ENCODE measurements around the gene FABP3. TPM values are rescaled to one million over a fixed set of nuclear protein-coding genes. Genes with fewer than 3 reads are reported as not detected.
A peak's percentile ranks its signal among the peaks of the same experiment; 100 is the strongest.

The FABP3 gene
- 10 to 100 TPM in 3 of 4 donors, 1 to 10 TPM in 1; 4.9 to 15.6 (median 12.9) TPM for total RNA-seq

GRCh38 chr1:31373056-31373896 is at the start of gene FABP3:
TSS of gene FABP3 (minus strand) at chr1:31373076. CDS start at chr1:31373014, 62 bp downstream.
- TF ChIP-seq CTCF (IDR thresholded peaks at IDR 0.05), result no peak
- no peak for DNase-seq (ENCODE audit: low spot score)

DNA sequence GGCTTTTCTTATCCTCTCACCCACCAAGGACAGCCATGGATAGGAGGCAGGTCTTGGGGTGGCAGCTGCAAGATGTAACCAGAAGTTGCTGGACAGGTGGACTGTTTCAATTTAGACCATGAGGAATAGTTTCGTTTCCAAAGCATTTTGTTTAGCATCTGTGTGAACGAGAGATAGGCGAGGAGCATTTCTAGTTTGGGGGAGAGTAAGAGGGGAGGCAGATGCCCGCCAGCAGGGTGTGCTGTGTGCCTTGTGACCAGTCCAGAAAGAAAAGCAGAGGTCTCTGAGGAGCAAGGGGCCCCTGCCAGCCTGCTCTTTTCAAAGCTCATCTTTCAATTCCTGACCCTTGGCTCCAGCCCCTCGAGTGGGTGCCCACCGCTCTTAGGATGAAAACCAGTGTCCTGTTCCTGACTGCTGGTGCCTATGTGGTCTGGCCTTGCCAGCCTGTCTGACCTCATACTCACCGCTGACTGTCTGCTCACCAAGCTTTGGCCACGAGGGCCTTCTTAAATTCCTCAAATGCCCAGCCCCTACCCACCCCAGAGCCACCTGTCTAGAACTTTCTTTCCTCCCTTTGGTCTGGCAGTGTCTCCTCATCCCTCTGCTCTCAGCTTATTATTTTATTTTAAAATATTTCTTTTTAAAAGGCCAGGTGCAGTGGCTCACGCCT is 48.6 kb upstream of the FABP3 start:
- no peak for ATAC-seq (ENCODE audit: low FRiP score)
- TF ChIP-seq CTCF (IDR thresholded peaks at IDR 0.05), result no peak
- DNase-seq (ENCODE audit: low spot score), result no peak

More at GRCh38 chr1:31373056-31373896, at the start of gene FABP3:
- ATAC-seq (ENCODE audit: low FRiP score), result peak; percentile 71

- no peak for ATAC-seq (ENCODE audit: low FRiP score)
- TF ChIP-seq CTCF (IDR thresholded peaks at IDR 0.05), result no peak
- no peak for DNase-seq (ENCODE audit: low spot score)
Observed at GRCh38 chr1:31420716-31421115, 47.8 kb upstream of the FABP3 start.

DNA sequence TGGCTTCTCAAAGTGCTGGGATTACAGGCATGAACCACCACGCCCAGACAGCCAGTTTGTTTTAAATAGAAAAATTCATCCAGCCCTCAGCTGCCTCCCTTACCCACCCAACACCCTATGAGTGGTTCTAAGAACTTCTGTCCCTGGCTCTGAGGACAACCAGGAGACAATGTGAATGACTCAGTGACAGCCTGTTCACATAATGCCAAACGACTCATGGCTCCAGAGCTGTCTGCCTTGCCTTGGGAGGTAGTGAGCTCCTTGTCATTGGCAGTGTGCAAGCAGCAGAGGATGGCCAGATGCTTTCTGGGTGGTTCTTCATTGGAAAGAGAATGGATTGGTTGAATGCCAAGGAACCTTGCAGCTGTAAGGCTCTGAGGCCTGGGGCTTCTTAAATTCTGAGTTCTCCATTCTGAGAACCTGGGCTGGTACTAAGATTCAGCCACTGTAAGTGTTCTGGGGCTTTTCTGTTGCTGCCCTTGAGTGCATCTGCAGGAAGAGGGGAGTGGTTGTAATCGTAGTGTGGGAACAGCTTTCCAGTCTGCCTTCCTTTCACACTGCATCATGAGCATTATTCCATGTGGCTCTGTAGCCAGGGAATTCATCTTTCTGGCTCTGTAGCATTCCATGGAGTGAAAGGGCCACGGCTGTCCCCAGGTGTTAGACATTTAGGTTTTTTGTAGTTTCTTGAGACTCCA is 45.9 kb upstream of the FABP3 start:
- no peak for ATAC-seq (ENCODE audit: low FRiP score)
- no peak for DNase-seq (ENCODE audit: low spot score)
- no peak for TF ChIP-seq CTCF (IDR thresholded peaks at IDR 0.05)

DNA sequence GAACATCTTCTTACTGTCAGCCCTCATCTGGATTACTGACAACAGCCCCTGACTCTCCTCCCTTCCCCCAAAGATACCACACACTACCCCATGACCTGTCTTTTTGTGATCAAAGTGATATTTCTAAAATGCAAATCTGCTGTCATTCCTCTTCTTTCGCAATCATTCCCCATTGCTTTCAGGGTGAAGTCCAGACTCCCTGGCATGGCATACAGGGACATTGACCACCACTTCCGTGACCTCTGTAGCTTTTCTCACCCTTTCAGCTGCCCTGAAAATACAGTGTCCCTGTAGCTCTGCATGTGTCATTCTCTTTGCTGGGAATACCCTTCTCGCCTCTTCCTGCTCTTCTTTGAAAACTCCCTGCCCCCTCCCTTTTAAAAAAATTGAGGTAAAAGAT is 44.3 kb upstream of the FABP3 start:
- DNase-seq (ENCODE audit: low spot score) (no peak), ATAC-seq (ENCODE audit: low FRiP score) (no peak)
- TF ChIP-seq CTCF (IDR thresholded peaks at IDR 0.05), result no peak

- no peak for ATAC-seq (ENCODE audit: low FRiP score)
- no peak for DNase-seq (ENCODE audit: low spot score)
- no peak for TF ChIP-seq CTCF (IDR thresholded peaks at IDR 0.05)
Observed at GRCh38 chr1:31416101-31416736, 43.3 kb upstream of the FABP3 start.
